Measurements from ENCODE around the gene FSCN2.

FSCN2 gene

GRCh38 chr17:81524039-81524864 lies 3.9 kb upstream of the FSCN2 start:
- peaks cover 9% of the 10 kb centered on the region for H3K4me1 ChIP-seq (ENCODE audit: insufficient read depth, low read length, severe bottlenecking)
- no peaks in the 10 kb centered on the region for H3K9me3 ChIP-seq (ENCODE audit: low read length)
- H3K9me2 ChIP-seq (ENCODE audit: low read depth, low read length), result no peaks in the 10 kb centered on the region
- no peaks in the 10 kb centered on the region for H4K20me1 ChIP-seq (ENCODE audit: insufficient read depth, low read length)
- no peaks in the 10 kb centered on the region for H3F3A ChIP-seq (ENCODE audit: insufficient read depth, low read length)
- no peak overlapping the region for H3K9ac ChIP-seq (ENCODE audit: low read length)
- no peaks in the 10 kb centered on the region for H3K36me3 ChIP-seq (ENCODE audit: insufficient read depth, low read length)
- no peak overlapping the region for H3K4me3 ChIP-seq (ENCODE audit: low read depth, low read length, poor library complexity, severe bottlenecking)
- no peak overlapping the region for H2AFZ ChIP-seq (ENCODE audit: low read length)
- no peaks in the 10 kb centered on the region for H3K79me2 ChIP-seq (ENCODE audit: insufficient read depth, low read length)
- H3K27me3 ChIP-seq (ENCODE audit: insufficient read depth, low read length), result peaks cover 35% of the 10 kb centered on the region; the same call in 1 of the 2 replicates
- no peak overlapping the region for H3K27ac ChIP-seq (ENCODE audit: low read depth, low read length, poor library complexity, severe bottlenecking)
- TF ChIP-seq EZH2 (IDR thresholded peaks at IDR 0.05; ENCODE audit: borderline replicate concordance, low read length), result no peak
- TF ChIP-seq CTCF (IDR thresholded peaks at IDR 0.05; ENCODE audit: low read length), result no peak
- H3K4me2 ChIP-seq (ENCODE audit: low read length), result no peak overlapping the region

GRCh38 chr17:81524865-81525159 lies 3.4 kb upstream of the FSCN2 start:
- Histone ChIP-seq H3K27ac (ENCODE audit: low read depth, low read length, poor library complexity, severe bottlenecking) (no peak overlapping the region), H3K9me2 (ENCODE audit: low read depth, low read length) (no peaks in the 10 kb centered on the region), H3F3A (ENCODE audit: insufficient read depth, low read length) (no peaks in the 10 kb centered on the region), H3K27me3 (ENCODE audit: insufficient read depth, low read length) (peaks cover 37% of the 10 kb centered on the region; the same call in 1 of the 2 replicates), H3K4me2 (ENCODE audit: low read length) (no peak overlapping the region), H3K79me2 (ENCODE audit: insufficient read depth, low read length) (no peaks in the 10 kb centered on the region), H3K4me1 (ENCODE audit: insufficient read depth, low read length, severe bottlenecking) (peaks cover 3% of the 10 kb centered on the region), H3K9me3 (ENCODE audit: low read length) (no peaks in the 10 kb centered on the region), H2AFZ (ENCODE audit: low read length) (no peak overlapping the region), H3K9ac (ENCODE audit: low read length) (no peak overlapping the region), H4K20me1 (ENCODE audit: insufficient read depth, low read length) (no peaks in the 10 kb centered on the region), H3K4me3 (ENCODE audit: low read depth, low read length, poor library complexity, severe bottlenecking) (no peak overlapping the region), H3K36me3 (ENCODE audit: insufficient read depth, low read length) (no peaks in the 10 kb centered on the region)
- TF ChIP-seq EZH2 (IDR thresholded peaks at IDR 0.05; ENCODE audit: borderline replicate concordance, low read length), result no peak

- no peak overlapping the region for H2AFZ ChIP-seq (ENCODE audit: low read length)
- H3K79me2 ChIP-seq (ENCODE audit: insufficient read depth, low read length), result no peaks in the 10 kb centered on the region
- H3K4me3 ChIP-seq (ENCODE audit: low read depth, low read length, poor library complexity, severe bottlenecking), result no peak overlapping the region
- no peaks in the 10 kb centered on the region for H3F3A ChIP-seq (ENCODE audit: insufficient read depth, low read length)
- no peak overlapping the region for H3K9ac ChIP-seq (ENCODE audit: low read length)
- no peak overlapping the region for H3K4me2 ChIP-seq (ENCODE audit: low read length)
- no peaks in the 10 kb centered on the region for H3K4me1 ChIP-seq (ENCODE audit: insufficient read depth, low read length, severe bottlenecking)
- no peak for TF ChIP-seq EZH2 (IDR thresholded peaks at IDR 0.05; ENCODE audit: borderline replicate concordance, low read length)
- no peak for TF ChIP-seq CTCF (IDR thresholded peaks at IDR 0.05; ENCODE audit: low read length)
- H3K27ac ChIP-seq (ENCODE audit: low read depth, low read length, poor library complexity, severe bottlenecking), result no peak overlapping the region
- peaks cover 37% of the 10 kb centered on the region; the same call in 1 of the 2 replicates for H3K27me3 ChIP-seq (ENCODE audit: insufficient read depth, low read length)
- no peaks in the 10 kb centered on the region for H3K36me3 ChIP-seq (ENCODE audit: insufficient read depth, low read length)
- H3K9me3 ChIP-seq (ENCODE audit: low read length), result no peaks in the 10 kb centered on the region
- H3K9me2 ChIP-seq (ENCODE audit: low read depth, low read length), result no peaks in the 10 kb centered on the region
- H4K20me1 ChIP-seq (ENCODE audit: insufficient read depth, low read length), result no peaks in the 10 kb centered on the region
Observed at GRCh38 chr17:81526662-81527571, 1.3 kb upstream of the FSCN2 start.
